HEK293 (cell line): ENCODE measurements around the gene SEC24A.
"Not testable (repeated sequence)": the region's sequence is repeated elsewhere in the genome, so short reads cannot be mapped to it uniquely, and the experiment has no call there.

ENCODE experiments used
- CTCF ChIA-PET: fragments of 350-600 bp; formaldehyde crosslinking; extraction: SDS; loops from one replicate; lab custom pipeline; 2021; ENCODE audit warnings: antibody characterized with exemption; lab: Yijun Ruan, JAX
- POLR2A ChIA-PET: fragments of 300-600 bp; formaldehyde crosslinking; extraction: SDS; loops from one replicate; lab custom pipeline; 2020; ENCODE audit warnings: antibody characterized with exemption, inconsistent platforms; lab: Yijun Ruan, JAX
- H3K27ac ChIP-seq: fragments of 200-500 bp; sonication (Bioruptor generic); 2 replicates; pipeline ENCODE4 v1.5.1; 2014; ENCODE audit warnings: low read depth, low read length, control low read depth, inconsistent platforms; ENCODE audit errors: extremely low read depth
- H3K36me3 ChIP-seq, 2 experiments: fragments of 200-500 bp in 1 of 2; sonication (Bioruptor generic) in 1 of 2; 1 replicate in 1 of 2; 2 replicates in 1 of 2; pipeline ENCODE4 v1.5.1; 2014 to 2017; ENCODE audit warnings: inconsistent platforms in 2 of 2, low read length in 2 of 2; ENCODE audit not compliant: control insufficient read depth in 2 of 2, insufficient read depth in 1 of 2
- H3K4me1 ChIP-seq: fragments of 200-500 bp; sonication (Bioruptor generic); 2 replicates; pipeline ENCODE4 v1.5.1; 2014; ENCODE audit warnings: mild to moderate bottlenecking, low read length, inconsistent platforms; ENCODE audit not compliant: control insufficient read depth, insufficient read depth
- H3K4me3 ChIP-seq: 2 replicates; pipeline ENCODE4 v1.5.1; 2011; ENCODE audit warnings: low read depth, mild to moderate bottlenecking, control low read depth, low read length, moderate library complexity
- H3K9me3 ChIP-seq: fragments of 200-500 bp; sonication (Bioruptor generic); 2 replicates; pipeline ENCODE4 v1.5.1; 2014; ENCODE audit warnings: low read depth, low read length, inconsistent platforms; ENCODE audit not compliant: control insufficient read depth, insufficient read depth
- GLIS1 ChIP-seq: fragments of 450-650 bp; formaldehyde crosslinking; IDR thresholded peaks from 2 replicates; pipeline ENCODE4 v1.5.1; 2016; ENCODE audit warnings: missing biosample characterization, missing genetic modification characterization
- GLIS2 ChIP-seq: fragments of 450-650 bp; formaldehyde crosslinking; IDR thresholded peaks from 2 replicates; pipeline ENCODE4 v1.5.1; 2016; ENCODE audit warnings: missing biosample characterization, missing genetic modification characterization
- MEIS1 ChIP-seq: sonication (generic); formaldehyde crosslinking; IDR thresholded peaks from 2 replicates; pipeline ENCODE4 v1.8.1; 2022; ENCODE audit warnings: missing genetic modification reagents, mild to moderate bottlenecking, borderline replicate concordance
- MZF1 ChIP-seq: fragments of 450-650 bp; formaldehyde crosslinking; IDR thresholded peaks from 2 replicates; pipeline ENCODE4 v1.5.1; 2017; ENCODE audit warnings: missing biosample characterization, missing genetic modification characterization, borderline replicate concordance
- OVOL3 ChIP-seq: fragments of 450-650 bp; formaldehyde crosslinking; IDR thresholded peaks from 2 replicates; pipeline ENCODE4 v1.5.1; 2016; ENCODE audit warnings: missing biosample characterization, missing genetic modification characterization
- ZNF138 ChIP-seq: fragments of 450-650 bp; formaldehyde crosslinking; IDR thresholded peaks from 2 replicates; pipeline ENCODE4 v1.5.1; 2016; ENCODE audit warnings: missing biosample characterization, missing genetic modification characterization, borderline replicate concordance
- ZNF16 ChIP-seq: fragments of 450-650 bp; formaldehyde crosslinking; IDR thresholded peaks from 2 replicates; pipeline ENCODE4 v1.5.1; 2016; ENCODE audit warnings: low read depth, missing biosample characterization, missing genetic modification characterization
- ZNF366 ChIP-seq: fragments of 450-650 bp; formaldehyde crosslinking; conservative IDR thresholded peaks from 2 replicates; pipeline ENCODE4 v1.5.1; 2016; ENCODE audit warnings: missing biosample characterization, missing genetic modification characterization
- ZNF391 ChIP-seq: fragments of 450-650 bp; formaldehyde crosslinking; IDR thresholded peaks from 2 replicates; pipeline ENCODE4 v1.5.1; 2016; ENCODE audit warnings: low read depth, missing biosample characterization, missing genetic modification characterization, borderline replicate concordance
- ZNF423 ChIP-seq: fragments of 450-650 bp; formaldehyde crosslinking; IDR thresholded peaks from 2 replicates; pipeline ENCODE4 v1.5.1; 2016; ENCODE audit warnings: missing biosample characterization, missing genetic modification characterization
- ZNF426 ChIP-seq: fragments of 450-650 bp; formaldehyde crosslinking; IDR thresholded peaks from 2 replicates; pipeline ENCODE4 v1.5.1; 2017; ENCODE audit warnings: missing biosample characterization, missing genetic modification characterization, mild to moderate bottlenecking, inconsistent platforms, moderate library complexity
- ZNF621 ChIP-seq: fragments of 450-650 bp; formaldehyde crosslinking; IDR thresholded peaks from 2 replicates; pipeline ENCODE4 v1.5.1; 2017; ENCODE audit warnings: missing biosample characterization, missing genetic modification characterization
- ZNF626 ChIP-seq: fragments of 450-650 bp; sonication (Bioruptor Pico); formaldehyde crosslinking; IDR thresholded peaks from 2 replicates; pipeline ENCODE4 v1.5.1; 2018; ENCODE audit warnings: missing biosample characterization, missing genetic modification characterization, inconsistent platforms
- ZNF658 ChIP-seq: fragments of 450-650 bp; formaldehyde crosslinking; IDR thresholded peaks from 2 replicates; pipeline ENCODE4; 2016; ENCODE audit warnings: missing biosample characterization, missing genetic modification characterization
- ZNF776 ChIP-seq: fragments of 450-650 bp; formaldehyde crosslinking; IDR thresholded peaks from 2 replicates; pipeline ENCODE4 v1.5.0; 2017; ENCODE audit warnings: missing biosample characterization, missing genetic modification characterization, borderline replicate concordance
- TF ChIP-seq, protein P1 (sequence below): fragments of 450-650 bp; formaldehyde crosslinking; IDR thresholded peaks from 2 replicates; pipeline ENCODE4 v1.5.1; 2016; ENCODE audit warnings: missing biosample characterization, missing genetic modification characterization, borderline replicate concordance
- TF ChIP-seq, protein P2 (sequence below): fragments of 450-650 bp; formaldehyde crosslinking; IDR thresholded peaks from 2 replicates; pipeline ENCODE4 v1.5.1; 2016; ENCODE audit warnings: missing biosample characterization, missing genetic modification characterization
- TF ChIP-seq, protein P3 (sequence below): fragments of 450-650 bp; formaldehyde crosslinking; IDR thresholded peaks from 2 replicates; pipeline ENCODE4 v1.5.1; 2016; ENCODE audit warnings: missing biosample characterization, missing genetic modification characterization
- TF ChIP-seq, protein P4 (sequence below): fragments of 450-650 bp; formaldehyde crosslinking; IDR thresholded peaks from 2 replicates; pipeline ENCODE4 v1.5.1; 2016; ENCODE audit warnings: missing biosample characterization, missing genetic modification characterization

SEC24A gene

DNA sequence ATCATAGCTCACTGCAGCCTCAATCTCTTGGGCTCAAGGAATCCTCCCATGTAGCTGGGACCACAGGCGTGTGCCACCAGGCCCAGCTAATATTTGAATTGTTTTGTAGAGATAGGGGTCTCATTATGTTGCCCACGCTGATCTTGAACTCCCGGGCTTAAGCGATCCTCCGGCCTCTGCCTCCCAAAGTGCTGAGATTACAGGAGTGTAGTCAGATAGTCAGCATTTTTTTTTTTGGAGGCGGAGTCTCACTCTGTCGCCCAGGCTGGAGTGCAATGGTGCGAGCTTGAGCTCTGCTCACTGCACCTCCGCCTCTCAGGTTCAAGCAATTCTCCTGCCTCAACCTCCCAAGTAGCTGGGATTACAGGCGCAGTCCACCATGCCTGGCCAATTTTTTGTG is 14.4 kb upstream of the SEC24A start:
- no peak overlapping the region for H3K4me3 ChIP-seq
- CTCF ChIA-PET = interaction anchor here (1.0 to 1.3 kb wide), 2 partner anchors 47 to 79 kb away, joined by 3 to 4 read pairs; no protein-coding TSS in a partner anchor
- H3K36me3 ChIP-seq = no peaks in the 10 kb centered on the region; a peak in 1 of 3 replicates
- no peak overlapping the region for H3K27ac ChIP-seq
- no peaks in the 10 kb centered on the region for H3K9me3 ChIP-seq
- POLR2A ChIA-PET = interaction anchor here (0.7 to 1.4 kb wide), 3 partner anchors 12 to 913 kb away, joined by 3 to 5 read pairs (median 4); partner anchors contain the start of gene SEC24A
- H3K4me1 ChIP-seq = no peaks in the 10 kb centered on the region
- TF ChIP-seq ZNF366 (no peak), ZNF426 (no peak), ZNF391 (tag by site-specific recombination) (no peak), GLIS2 (tag by site-specific recombination) (no peak), MEIS1 (no peak), MZF1 (no peak), ZNF621 (tag by site-specific recombination) (no peak), ZNF658 (tag by site-specific recombination) (no peak), GLIS1 (no peak), ZNF776 (tag by site-specific recombination) (no peak), ZNF16 (tag by site-specific recombination) (no peak), ZNF626 (tag by site-specific recombination) (no peak), ZNF138 (tag by site-specific recombination) (no peak), OVOL3 (no peak), ZNF423 (tag by site-specific recombination) (no peak)
- TF ChIP-seq, protein P1, sequence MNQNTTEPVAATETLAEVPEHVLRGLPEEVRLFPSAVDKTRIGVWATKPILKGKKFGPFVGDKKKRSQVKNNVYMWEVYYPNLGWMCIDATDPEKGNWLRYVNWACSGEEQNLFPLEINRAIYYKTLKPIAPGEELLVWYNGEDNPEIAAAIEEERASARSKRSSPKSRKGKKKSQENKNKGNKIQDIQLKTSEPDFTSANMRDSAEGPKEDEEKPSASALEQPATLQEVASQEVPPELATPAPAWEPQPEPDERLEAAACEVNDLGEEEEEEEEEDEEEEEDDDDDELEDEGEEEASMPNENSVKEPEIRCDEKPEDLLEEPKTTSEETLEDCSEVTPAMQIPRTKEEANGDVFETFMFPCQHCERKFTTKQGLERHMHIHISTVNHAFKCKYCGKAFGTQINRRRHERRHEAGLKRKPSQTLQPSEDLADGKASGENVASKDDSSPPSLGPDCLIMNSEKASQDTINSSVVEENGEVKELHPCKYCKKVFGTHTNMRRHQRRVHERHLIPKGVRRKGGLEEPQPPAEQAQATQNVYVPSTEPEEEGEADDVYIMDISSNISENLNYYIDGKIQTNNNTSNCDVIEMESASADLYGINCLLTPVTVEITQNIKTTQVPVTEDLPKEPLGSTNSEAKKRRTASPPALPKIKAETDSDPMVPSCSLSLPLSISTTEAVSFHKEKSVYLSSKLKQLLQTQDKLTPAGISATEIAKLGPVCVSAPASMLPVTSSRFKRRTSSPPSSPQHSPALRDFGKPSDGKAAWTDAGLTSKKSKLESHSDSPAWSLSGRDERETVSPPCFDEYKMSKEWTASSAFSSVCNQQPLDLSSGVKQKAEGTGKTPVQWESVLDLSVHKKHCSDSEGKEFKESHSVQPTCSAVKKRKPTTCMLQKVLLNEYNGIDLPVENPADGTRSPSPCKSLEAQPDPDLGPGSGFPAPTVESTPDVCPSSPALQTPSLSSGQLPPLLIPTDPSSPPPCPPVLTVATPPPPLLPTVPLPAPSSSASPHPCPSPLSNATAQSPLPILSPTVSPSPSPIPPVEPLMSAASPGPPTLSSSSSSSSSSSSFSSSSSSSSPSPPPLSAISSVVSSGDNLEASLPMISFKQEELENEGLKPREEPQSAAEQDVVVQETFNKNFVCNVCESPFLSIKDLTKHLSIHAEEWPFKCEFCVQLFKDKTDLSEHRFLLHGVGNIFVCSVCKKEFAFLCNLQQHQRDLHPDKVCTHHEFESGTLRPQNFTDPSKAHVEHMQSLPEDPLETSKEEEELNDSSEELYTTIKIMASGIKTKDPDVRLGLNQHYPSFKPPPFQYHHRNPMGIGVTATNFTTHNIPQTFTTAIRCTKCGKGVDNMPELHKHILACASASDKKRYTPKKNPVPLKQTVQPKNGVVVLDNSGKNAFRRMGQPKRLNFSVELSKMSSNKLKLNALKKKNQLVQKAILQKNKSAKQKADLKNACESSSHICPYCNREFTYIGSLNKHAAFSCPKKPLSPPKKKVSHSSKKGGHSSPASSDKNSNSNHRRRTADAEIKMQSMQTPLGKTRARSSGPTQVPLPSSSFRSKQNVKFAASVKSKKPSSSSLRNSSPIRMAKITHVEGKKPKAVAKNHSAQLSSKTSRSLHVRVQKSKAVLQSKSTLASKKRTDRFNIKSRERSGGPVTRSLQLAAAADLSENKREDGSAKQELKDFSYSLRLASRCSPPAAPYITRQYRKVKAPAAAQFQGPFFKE = no peak
- TF ChIP-seq, protein P2, sequence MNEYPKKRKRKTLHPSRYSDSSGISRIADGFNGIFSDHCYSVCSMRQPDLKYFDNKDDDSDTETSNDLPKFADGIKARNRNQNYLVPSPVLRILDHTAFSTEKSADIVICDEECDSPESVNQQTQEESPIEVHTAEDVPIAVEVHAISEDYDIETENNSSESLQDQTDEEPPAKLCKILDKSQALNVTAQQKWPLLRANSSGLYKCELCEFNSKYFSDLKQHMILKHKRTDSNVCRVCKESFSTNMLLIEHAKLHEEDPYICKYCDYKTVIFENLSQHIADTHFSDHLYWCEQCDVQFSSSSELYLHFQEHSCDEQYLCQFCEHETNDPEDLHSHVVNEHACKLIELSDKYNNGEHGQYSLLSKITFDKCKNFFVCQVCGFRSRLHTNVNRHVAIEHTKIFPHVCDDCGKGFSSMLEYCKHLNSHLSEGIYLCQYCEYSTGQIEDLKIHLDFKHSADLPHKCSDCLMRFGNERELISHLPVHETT (tag by site-specific recombination) = no peak
- TF ChIP-seq, protein P3, sequence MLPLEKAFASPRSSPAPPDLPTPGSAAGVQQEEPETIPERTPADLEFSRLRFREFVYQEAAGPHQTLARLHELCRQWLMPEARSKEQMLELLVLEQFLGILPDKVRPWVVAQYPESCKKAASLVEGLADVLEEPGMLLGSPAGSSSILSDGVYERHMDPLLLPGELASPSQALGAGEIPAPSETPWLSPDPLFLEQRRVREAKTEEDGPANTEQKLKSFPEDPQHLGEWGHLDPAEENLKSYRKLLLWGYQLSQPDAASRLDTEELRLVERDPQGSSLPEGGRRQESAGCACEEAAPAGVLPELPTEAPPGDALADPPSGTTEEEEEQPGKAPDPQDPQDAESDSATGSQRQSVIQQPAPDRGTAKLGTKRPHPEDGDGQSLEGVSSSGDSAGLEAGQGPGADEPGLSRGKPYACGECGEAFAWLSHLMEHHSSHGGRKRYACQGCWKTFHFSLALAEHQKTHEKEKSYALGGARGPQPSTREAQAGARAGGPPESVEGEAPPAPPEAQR (tag by site-specific recombination) = no peak
- TF ChIP-seq, protein P4, sequence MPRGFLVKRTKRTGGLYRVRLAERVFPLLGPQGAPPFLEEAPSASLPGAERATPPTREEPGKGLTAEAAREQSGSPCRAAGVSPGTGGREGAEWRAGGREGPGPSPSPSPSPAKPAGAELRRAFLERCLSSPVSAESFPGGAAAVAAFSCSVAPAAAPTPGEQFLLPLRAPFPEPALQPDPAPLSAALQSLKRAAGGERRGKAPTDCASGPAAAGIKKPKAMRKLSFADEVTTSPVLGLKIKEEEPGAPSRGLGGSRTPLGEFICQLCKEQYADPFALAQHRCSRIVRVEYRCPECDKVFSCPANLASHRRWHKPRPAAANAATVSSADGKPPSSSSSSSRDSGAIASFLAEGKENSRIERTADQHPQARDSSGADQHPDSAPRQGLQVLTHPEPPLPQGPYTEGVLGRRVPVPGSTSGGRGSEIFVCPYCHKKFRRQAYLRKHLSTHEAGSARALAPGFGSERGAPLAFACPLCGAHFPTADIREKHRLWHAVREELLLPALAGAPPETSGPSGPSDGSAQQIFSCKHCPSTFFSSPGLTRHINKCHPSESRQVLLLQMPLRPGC = no peak

DNA sequence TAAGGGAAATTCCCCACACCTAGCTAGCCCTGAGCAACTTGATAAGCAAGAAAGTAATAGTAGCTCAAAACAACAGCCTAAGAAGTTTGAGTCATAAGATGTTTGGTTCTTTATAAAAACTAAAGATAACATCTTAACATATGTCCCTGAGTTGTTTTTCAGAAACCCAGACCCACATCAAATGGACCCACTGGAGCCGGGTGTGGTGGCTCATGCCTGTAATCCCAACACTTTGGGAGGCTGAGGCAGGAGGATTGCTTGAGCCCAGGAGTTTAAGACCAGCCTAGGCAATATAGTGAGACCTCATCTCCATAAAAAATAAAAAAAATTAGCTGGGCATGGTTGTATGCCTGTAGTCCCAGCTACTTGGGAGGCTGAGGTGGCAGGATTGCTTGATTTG is 13.2 kb upstream of the SEC24A start:
- not testable (repeated sequence) for H3K4me3 ChIP-seq, H3K4me1 ChIP-seq, H3K9me3 ChIP-seq, H3K36me3 ChIP-seq, H3K27ac ChIP-seq
- ChIA-PET POLR2A (interaction anchor here (1.1 to 1.4 kb wide), 2 partner anchors 11 to 14 kb away, joined by 4 to 5 read pairs; partner anchors contain the start of gene SEC24A), CTCF (interaction anchor here (1.0 to 1.3 kb wide), 2 partner anchors 48 to 78 kb away, joined by 3 to 4 read pairs; no protein-coding TSS in a partner anchor)
